Keratinocyte (primary cell): ENCODE measurements around the gene MAGEA3. TPM values are rescaled to one million over a fixed set of nuclear protein-coding genes. Genes with fewer than 3 reads are reported as not detected.
"Not testable (repeated sequence)": the region's sequence is repeated elsewhere in the genome, so short reads cannot be mapped to it uniquely, and the experiment has no call there.

Source experiments
- DNase-seq: peaks from one replicate; pipeline ENCODE4 v3.0.0-alpha.2; 2011; ENCODE audit warnings: low read depth, missing footprints, low spot score
- FAIRE-seq: peaks from 2 replicates; lab custom pipeline; 2011; peaks lifted over from hg19 to GRCh38; lab: Jason Lieb, UNC
- H2AFZ ChIP-seq: 2 replicates; pipeline ENCODE4 v1.6.0; 2012; ENCODE audit warnings: low read length, control low read depth, inconsistent platforms; ENCODE audit not compliant: control insufficient read depth
- H3K27ac ChIP-seq: 2 replicates; pipeline ENCODE4 v1.5.1; 2011; ENCODE audit warnings: low read length; ENCODE audit not compliant: control insufficient read depth, insufficient read depth
- H3K27me3 ChIP-seq: 3 replicates; pipeline ENCODE4 v1.6.0; 2011; ENCODE audit warnings: low read length; ENCODE audit not compliant: control insufficient read depth, insufficient read depth; ENCODE audit errors: extremely low read depth
- H3K36me3 ChIP-seq, 2 experiments: 2 replicates in 1 of 2; 3 replicates in 1 of 2; pipeline ENCODE4 v1.5.1; 2011; ENCODE audit warnings: low read length in 2 of 2, mild to moderate bottlenecking in 1 of 2; ENCODE audit not compliant: control insufficient read depth in 2 of 2, insufficient read depth in 2 of 2; ENCODE audit errors: extremely low read depth in 1 of 2
- H3K4me1 ChIP-seq: 3 replicates; pipeline ENCODE4 v1.5.1; 2011; ENCODE audit warnings: low read length; ENCODE audit not compliant: control insufficient read depth, insufficient read depth; ENCODE audit errors: extremely low read depth
- H3K4me2 ChIP-seq: 3 replicates; pipeline ENCODE4 v1.6.0; 2011; ENCODE audit warnings: low read depth, low read length; ENCODE audit not compliant: control insufficient read depth, insufficient read depth; ENCODE audit errors: extremely low read depth
- H3K4me3 ChIP-seq, 3 experiments: fragments of 200-600 bp in 1 of 3; sonication (generic) in 1 of 3; 2 replicates in 2 of 3; 3 replicates in 1 of 3; pipeline ENCODE4 v1.5.1; 2011 to 2016; ENCODE audit warnings: low read length in 3 of 3, mild to moderate bottlenecking in 3 of 3, control low read depth in 2 of 3, inconsistent platforms in 1 of 3, low read depth in 1 of 3, mixed read lengths in 1 of 3, mixed run types in 1 of 3, moderate library complexity in 1 of 3; ENCODE audit not compliant: control insufficient read depth in 2 of 3, insufficient read depth in 2 of 3; ENCODE audit errors: extremely low read depth in 1 of 3
- H3K79me2 ChIP-seq: 2 replicates; pipeline ENCODE4 v1.6.0; 2012; ENCODE audit warnings: low read length; ENCODE audit not compliant: control insufficient read depth, insufficient read depth
- H3K9ac ChIP-seq: 3 replicates; pipeline ENCODE4 v1.6.0; 2011; ENCODE audit warnings: low read length; ENCODE audit not compliant: control insufficient read depth, insufficient read depth; ENCODE audit errors: extremely low read depth
- H3K9me1 ChIP-seq: 3 replicates; pipeline ENCODE4 v1.6.0; 2011; ENCODE audit warnings: low read length; ENCODE audit not compliant: control insufficient read depth, insufficient read depth; ENCODE audit errors: extremely low read depth
- H3K9me3 ChIP-seq: 2 replicates; pipeline ENCODE4 v1.5.1; 2012; ENCODE audit warnings: low read depth, low read length; ENCODE audit not compliant: control insufficient read depth
- H4K20me1 ChIP-seq: 3 replicates; pipeline ENCODE4 v1.6.0; 2011; ENCODE audit warnings: low read length; ENCODE audit not compliant: control insufficient read depth, insufficient read depth; ENCODE audit errors: extremely low read depth
- dilution Hi-C: fragments of 300-500 bp; cut with MboI; formaldehyde crosslinking; loops from one replicate; pipeline ENCODE4 v1.7.0; 2020; ENCODE audit warnings: low sequenced_read_pairs; ENCODE audit not compliant: extremely low pct_ligation_motif_present
- polyA plus RNA-seq, 5 experiments: library from polyadenylated mRNA; depleted of rRNA in 3 of 5; stranded (reverse) in 3 of 5; stranded (forward) in 1 of 5; unstranded in 1 of 5; fragments of >200 nt; gene quantifications; 1 replicate in 1 of 5; 2 replicates in 3 of 5; 3 replicates in 1 of 5; pipeline versions ENCODE4 v1.2.1 to v1.2.3, GENCODE V29; 2011 to 2012; ENCODE audit warnings: missing spikeins in 2 of 5, low read depth in 1 of 5, low replicate concordance in 1 of 5

Gene MAGEA3
- polyA plus RNA-seq, 1 donor (not counting 4 experiments of a cell fraction or from before 2014, with no cell fraction given), result not detected

DNA sequence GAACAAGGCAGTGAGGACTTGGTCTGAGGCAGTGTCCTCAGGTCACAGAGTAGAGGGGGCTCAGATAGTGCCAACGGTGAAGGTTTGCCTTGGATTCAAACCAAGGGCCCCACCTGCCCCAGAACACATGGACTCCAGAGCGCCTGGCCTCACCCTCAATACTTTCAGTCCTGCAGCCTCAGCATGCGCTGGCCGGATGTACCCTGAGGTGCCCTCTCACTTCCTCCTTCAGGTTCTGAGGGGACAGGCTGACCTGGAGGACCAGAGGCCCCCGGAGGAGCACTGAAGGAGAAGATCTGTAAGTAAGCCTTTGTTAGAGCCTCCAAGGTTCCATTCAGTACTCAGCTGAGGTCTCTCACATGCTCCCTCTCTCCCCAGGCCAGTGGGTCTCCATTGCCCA lies 1.8 kb downstream of the MAGEA3 start:
- dilution Hi-C loops, H3K9me1 ChIP-seq, H3K9me3 ChIP-seq, H3K27ac ChIP-seq, H3K4me2 ChIP-seq, H3K4me3 ChIP-seq, H4K20me1 ChIP-seq, H3K79me2 ChIP-seq, H3K4me1 ChIP-seq, H3K27me3 ChIP-seq, FAIRE-seq, DNase-seq, H2AFZ ChIP-seq, H3K9ac ChIP-seq, H3K36me3 ChIP-seq: not testable (repeated sequence)

DNA sequence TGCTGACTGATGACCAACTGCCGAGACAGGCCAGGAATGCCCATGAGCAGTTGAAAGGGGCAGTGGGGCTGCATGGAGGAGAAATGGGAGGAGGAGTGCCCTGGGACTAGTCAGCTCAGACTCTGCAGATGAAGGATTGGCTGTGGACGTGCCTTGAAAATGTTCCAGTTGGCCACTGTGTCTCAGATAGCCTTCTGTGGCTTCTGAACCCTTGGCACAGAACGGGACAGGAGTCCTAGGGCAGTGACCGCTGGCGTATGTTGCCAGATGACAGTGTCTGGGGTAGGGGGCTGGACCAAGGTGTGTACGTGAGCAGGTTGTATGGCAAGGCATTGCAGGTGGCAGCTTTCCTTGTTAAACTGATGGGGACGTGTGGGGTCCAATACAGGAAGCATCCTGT lies 7.9 kb downstream of the MAGEA3 start:
- H3K79me2 ChIP-seq, dilution Hi-C loops, H3K4me1 ChIP-seq, H3K4me3 ChIP-seq, H2AFZ ChIP-seq, H3K4me2 ChIP-seq, H4K20me1 ChIP-seq, H3K27me3 ChIP-seq, H3K36me3 ChIP-seq, FAIRE-seq, H3K9ac ChIP-seq, H3K9me1 ChIP-seq, H3K27ac ChIP-seq, DNase-seq, H3K9me3 ChIP-seq: not testable (repeated sequence)

DNA sequence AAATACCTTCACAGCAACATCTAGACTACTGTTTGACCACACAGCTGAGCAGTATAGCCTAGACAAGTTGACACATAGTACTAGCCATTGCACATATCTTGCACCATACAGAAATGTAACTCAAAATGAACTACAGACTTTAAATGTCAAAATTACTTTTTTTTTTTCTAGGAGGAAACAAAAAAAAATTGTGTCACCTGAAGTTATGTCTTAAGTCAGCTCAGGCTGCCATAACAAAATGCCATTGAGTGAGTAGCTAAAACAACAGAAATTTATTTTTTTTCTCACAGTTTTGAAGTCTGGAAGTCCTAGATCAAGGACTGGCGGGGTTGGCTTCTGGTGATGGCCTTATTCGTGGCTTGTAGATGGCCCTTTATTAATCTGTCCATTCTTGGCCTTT lies 10.6 kb downstream of the MAGEA3 start, which contains the start of gene CSAG2:
Gene CSAG2, minus strand, starts transcription at position 101 of the 400 bp plus-strand sequence. CDS start 161 bp downstream, outside the sequence.
- H4K20me1 ChIP-seq, H3K27ac ChIP-seq, H2AFZ ChIP-seq, H3K27me3 ChIP-seq, H3K4me2 ChIP-seq, FAIRE-seq, H3K9me1 ChIP-seq, H3K4me3 ChIP-seq, H3K9me3 ChIP-seq, H3K9ac ChIP-seq, dilution Hi-C loops, H3K4me1 ChIP-seq, H3K79me2 ChIP-seq, H3K36me3 ChIP-seq, DNase-seq: not testable (repeated sequence)

DNA sequence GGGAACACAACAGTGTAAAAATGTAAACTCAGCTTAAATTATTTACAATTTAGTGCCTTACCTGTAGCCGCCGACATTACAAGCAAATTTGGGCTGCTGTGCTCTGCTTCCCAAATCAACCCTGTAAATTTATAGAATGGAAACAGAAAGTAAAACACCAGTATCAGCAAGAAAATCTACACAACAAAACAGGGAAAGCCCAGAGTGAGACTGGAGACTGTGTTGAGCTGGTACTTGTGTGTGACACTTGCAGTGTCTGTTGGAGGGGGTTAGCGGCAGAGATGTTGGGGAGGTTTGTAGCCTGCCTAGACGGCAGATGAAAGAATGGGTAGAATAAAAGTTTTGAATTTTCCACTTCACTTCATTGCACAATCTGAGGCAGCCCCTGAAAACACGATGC lies 14.6 kb downstream of the MAGEA3 start:
- H3K9me3 ChIP-seq, H3K36me3 ChIP-seq, H4K20me1 ChIP-seq, H3K79me2 ChIP-seq, H2AFZ ChIP-seq, DNase-seq, H3K4me2 ChIP-seq, H3K9me1 ChIP-seq, H3K4me1 ChIP-seq, H3K9ac ChIP-seq, FAIRE-seq, H3K27me3 ChIP-seq, H3K4me3 ChIP-seq, dilution Hi-C loops, H3K27ac ChIP-seq: not testable (repeated sequence)

DNA sequence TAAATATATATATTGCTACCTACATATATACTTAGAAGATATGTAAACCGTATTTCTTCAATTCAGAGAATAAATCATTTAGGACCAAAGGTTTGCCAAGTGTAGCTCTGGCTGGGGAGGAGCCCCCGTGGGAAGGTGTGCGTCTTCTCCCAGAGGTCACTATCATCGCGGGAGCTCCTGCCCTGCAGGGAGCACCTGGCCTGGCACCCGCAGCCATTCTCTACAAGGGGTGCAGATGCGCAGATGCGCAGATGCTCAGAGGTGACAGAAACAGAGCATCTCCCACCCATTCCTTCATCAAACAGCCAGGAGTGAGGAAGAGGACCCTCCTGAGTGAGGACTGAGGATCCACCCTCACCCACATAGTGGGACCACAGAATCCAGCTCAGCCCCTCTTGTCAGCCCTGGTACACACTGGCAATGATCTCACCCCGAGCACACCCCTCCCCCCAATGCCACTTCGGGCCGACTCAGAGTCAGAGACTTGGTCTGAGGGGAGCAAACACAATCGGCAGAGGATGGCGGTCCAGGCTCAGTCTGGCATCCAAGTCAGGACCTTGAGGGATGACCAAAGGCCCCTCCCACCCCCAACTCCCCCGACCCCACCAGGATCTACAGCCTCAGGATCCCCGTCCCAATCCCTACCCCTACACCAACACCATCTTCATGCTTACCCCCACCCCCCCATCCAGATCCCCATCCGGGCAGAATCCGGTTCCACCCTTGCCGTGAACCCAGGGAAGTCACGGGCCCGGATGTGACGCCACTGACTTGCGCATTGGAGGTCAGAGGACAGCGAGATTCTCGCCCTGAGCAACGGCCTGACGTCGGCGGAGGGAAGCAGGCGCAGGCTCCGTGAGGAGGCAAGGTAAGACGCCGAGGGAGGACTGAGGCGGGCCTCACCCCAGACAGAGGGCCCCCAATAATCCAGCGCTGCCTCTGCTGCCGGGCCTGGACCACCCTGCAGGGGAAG lies 15.5 kb downstream of the MAGEA3 start, which contains the start of gene MAGEA2B:
Gene MAGEA2B, plus strand, starts transcription at position 814 of the 973 bp plus-strand sequence. CDS start 2,479 bp downstream, outside the sequence.
- DNase-seq, H3K9ac ChIP-seq, H4K20me1 ChIP-seq, H2AFZ ChIP-seq, dilution Hi-C loops, H3K79me2 ChIP-seq, H3K4me3 ChIP-seq, H3K9me3 ChIP-seq, H3K27me3 ChIP-seq, H3K27ac ChIP-seq, H3K9me1 ChIP-seq, H3K4me1 ChIP-seq, H3K4me2 ChIP-seq, H3K36me3 ChIP-seq, FAIRE-seq: not testable (repeated sequence)
